H9 (cell line): ENCODE measurements around the gene DOC2A. TPM values are rescaled to one million over a fixed set of nuclear protein-coding genes. Genes with fewer than 3 reads are reported as not detected.
"Not testable (repeated sequence)": the region's sequence is repeated elsewhere in the genome, so short reads cannot be mapped to it uniquely, and the experiment has no call there.

Source experiments
- DNase-seq: peaks from one replicate; pipeline ENCODE4 v3.0.0-alpha.2; 2017
- H2AFZ ChIP-seq: one replicate; pipeline ENCODE4 v1.6.1; 2013; ENCODE audit warnings: mild to moderate bottlenecking, low read length, control low read depth, moderate library complexity
- H2AK5ac ChIP-seq: 2 replicates; pipeline ENCODE4 v1.6.1; 2013; ENCODE audit warnings: low read length, control low read depth, mixed read lengths; ENCODE audit not compliant: insufficient read length
- H2BK120ac ChIP-seq: one replicate; pipeline ENCODE4 v1.6.1; 2013; ENCODE audit warnings: low read depth, mild to moderate bottlenecking, low read length, control low read depth, inconsistent platforms; ENCODE audit not compliant: poor library complexity, severe bottlenecking
- H2BK12ac ChIP-seq: 2 replicates; pipeline ENCODE4 v1.6.1; 2013; ENCODE audit warnings: low read length, control low read depth, mixed read lengths, low read depth; ENCODE audit not compliant: insufficient read length
- H2BK15ac ChIP-seq: 2 replicates; pipeline ENCODE4 v1.6.1; 2013; ENCODE audit warnings: low read depth, low read length, control low read depth
- H2BK20ac ChIP-seq: one replicate; pipeline ENCODE4 v1.6.1; 2013; ENCODE audit warnings: low read depth, mild to moderate bottlenecking, low read length, control low read depth, inconsistent platforms; ENCODE audit not compliant: poor library complexity, severe bottlenecking
- H2BK5ac ChIP-seq: 2 replicates; pipeline ENCODE4 v1.6.1; 2013; ENCODE audit warnings: low read length, control low read depth, mixed read lengths; ENCODE audit not compliant: insufficient read length
- H3K14ac ChIP-seq: 2 replicates; pipeline ENCODE4 v1.6.1; 2013; ENCODE audit warnings: low read length, control low read depth; ENCODE audit not compliant: insufficient read depth
- H3K18ac ChIP-seq: 2 replicates; pipeline ENCODE4 v1.6.1; 2013; ENCODE audit warnings: low read depth, mild to moderate bottlenecking, mixed read lengths, low read length, control low read depth; ENCODE audit not compliant: insufficient read length
- H3K23ac ChIP-seq: 2 replicates; pipeline ENCODE4 v1.6.1; 2013; ENCODE audit warnings: low read length, control low read depth, mixed read lengths, low read depth; ENCODE audit not compliant: insufficient read length
- H3K23me2 ChIP-seq: 2 replicates; pipeline ENCODE4 v1.6.1; 2013; ENCODE audit warnings: low read depth, mild to moderate bottlenecking, mixed read lengths, low read length, control low read depth; ENCODE audit not compliant: insufficient read length, poor library complexity, severe bottlenecking
- H3K27ac ChIP-seq: 2 replicates; pipeline ENCODE4 v1.5.1; 2013; ENCODE audit warnings: low read length, control low read depth, mixed read lengths, low read depth; ENCODE audit not compliant: insufficient read length
- H3K27me3 ChIP-seq: 2 replicates; pipeline ENCODE4 v1.6.1; 2013; ENCODE audit warnings: low read length, control low read depth, inconsistent platforms; ENCODE audit not compliant: insufficient read depth
- H3K4ac ChIP-seq: 2 replicates; pipeline ENCODE4 v1.6.1; 2013; ENCODE audit warnings: low read depth, mild to moderate bottlenecking, control low read depth, inconsistent platforms, low read length, moderate library complexity
- H3K4me1 ChIP-seq: 2 replicates; pipeline ENCODE4 v1.6.1; 2013; ENCODE audit warnings: low read length, control low read depth, inconsistent platforms; ENCODE audit not compliant: insufficient read depth
- H3K4me2 ChIP-seq: 2 replicates; pipeline ENCODE4 v1.6.1; 2013; ENCODE audit warnings: low read length, control low read depth, mixed read lengths; ENCODE audit not compliant: insufficient read length, insufficient read depth
- H3K56ac ChIP-seq: 2 replicates; pipeline ENCODE4 v1.6.1; 2013; ENCODE audit warnings: low read depth, mild to moderate bottlenecking, mixed read lengths, low read length, control low read depth; ENCODE audit not compliant: insufficient read length
- H3K79me1 ChIP-seq: 2 replicates; pipeline ENCODE4 v1.6.1; 2013; ENCODE audit warnings: low read depth, mild to moderate bottlenecking, moderate library complexity, low read length, control low read depth, inconsistent platforms; ENCODE audit not compliant: insufficient read depth, poor library complexity, severe bottlenecking
- H3K79me2 ChIP-seq: 2 replicates; pipeline ENCODE4 v1.6.1; 2013; ENCODE audit warnings: low read length, control low read depth, inconsistent platforms; ENCODE audit not compliant: insufficient read depth
- H3K9ac ChIP-seq: 2 replicates; pipeline ENCODE4 v1.6.1; 2013; ENCODE audit warnings: low read length, control low read depth, mixed read lengths; ENCODE audit not compliant: insufficient read length; ENCODE audit errors: extremely low read depth
- H3K9me3 ChIP-seq: one replicate; pipeline ENCODE4 v1.6.1; 2013; ENCODE audit warnings: low read depth, low read length, inconsistent platforms; ENCODE audit not compliant: control insufficient read depth
- H3T11ph ChIP-seq: one replicate; pipeline ENCODE4 v1.6.1; 2013; ENCODE audit warnings: mild to moderate bottlenecking, low read length, control low read depth, inconsistent platforms
- H4K20me1 ChIP-seq: one replicate; pipeline ENCODE4 v1.6.1; 2013; ENCODE audit not compliant: control insufficient read depth, insufficient read length, insufficient read depth
- H4K5ac ChIP-seq: 2 replicates; pipeline ENCODE4 v1.6.1; 2013; ENCODE audit warnings: low read depth, mild to moderate bottlenecking, mixed read lengths, low read length, control low read depth; ENCODE audit not compliant: insufficient read length
- H4K8ac ChIP-seq: replicated peaks from 2 replicates; pipeline ENCODE4 v1.6.1; 2013; ENCODE audit warnings: low read length, control low read depth, mixed read lengths, low read depth; ENCODE audit not compliant: insufficient read length
- H4K91ac ChIP-seq: 2 replicates; pipeline ENCODE4 v1.6.1; 2013; ENCODE audit warnings: low read depth, mild to moderate bottlenecking, moderate library complexity, mixed read lengths, low read length, control low read depth; ENCODE audit not compliant: insufficient read length
- H3K27ac Mint-ChIP-seq, 3 experiments: 2 replicates in 2 of 3; 3 replicates in 1 of 3; pipeline ENCODE4 v1.8.0; 2020 to 2021; ENCODE audit warnings: mixed read lengths in 3 of 3, mild to moderate bottlenecking in 1 of 3, moderate library complexity in 1 of 3
- H3K27me3 Mint-ChIP-seq: 2 replicates; pipeline ENCODE4 v1.8.0; 2021; ENCODE audit warnings: low read depth, mild to moderate bottlenecking, moderate library complexity, mixed read lengths
- H3K36me3 Mint-ChIP-seq, 3 experiments: 2 replicates in 2 of 3; 3 replicates in 1 of 3; pipeline ENCODE4 v1.8.0; 2020 to 2021; ENCODE audit warnings: low read depth in 3 of 3, mixed read lengths in 3 of 3; ENCODE audit not compliant: insufficient read depth in 1 of 3
- H3K4me1 Mint-ChIP-seq, 2 experiments: 2 replicates each; pipeline ENCODE4 v1.8.0; 2020; ENCODE audit warnings: mixed read lengths in 2 of 2
- H3K4me3 Mint-ChIP-seq, 2 experiments: 2 replicates in 1 of 2; 3 replicates in 1 of 2; pipeline ENCODE4 v1.8.0; 2020 to 2021; ENCODE audit warnings: mild to moderate bottlenecking in 2 of 2, mixed read lengths in 2 of 2, moderate library complexity in 1 of 2
- H3K9me3 Mint-ChIP-seq, 2 experiments: 2 replicates in 1 of 2; 3 replicates in 1 of 2; pipeline ENCODE4 v1.8.0; 2020; ENCODE audit warnings: mild to moderate bottlenecking in 2 of 2, mixed read lengths in 2 of 2, moderate library complexity in 1 of 2
- WGBS: extraction: QIAGEN DNeasy Blood & Tissue Kit; methylation state at CpG from one replicate; pipeline ENCODE4 v1.1.7; 2013; ENCODE audit warnings: missing lambda C conversion rate, low lambda C conversion rate, mixed read lengths; ENCODE audit not compliant: insufficient read length; ENCODE audit errors: extremely low coverage; 5-methylcytosine and 5-hydroxymethylcytosine counted together
- total RNA-seq: library from RNA; stranded (reverse); gene quantifications from 2 replicates; pipeline ENCODE4 v1.2.1, GENCODE V29; 2021
- TF ChIP-seq, protein P1 (sequence below): fragments of 200-600 bp; sonication (generic); conservative IDR thresholded peaks from 3 replicates; pipeline ENCODE4 v1.8.0; 2021; ENCODE audit warnings: antibody characterized with exemption, mild to moderate bottlenecking

Gene DOC2A
- total RNA-seq, 1 experiment from 2014 or later, result 12.2 TPM

DNA sequence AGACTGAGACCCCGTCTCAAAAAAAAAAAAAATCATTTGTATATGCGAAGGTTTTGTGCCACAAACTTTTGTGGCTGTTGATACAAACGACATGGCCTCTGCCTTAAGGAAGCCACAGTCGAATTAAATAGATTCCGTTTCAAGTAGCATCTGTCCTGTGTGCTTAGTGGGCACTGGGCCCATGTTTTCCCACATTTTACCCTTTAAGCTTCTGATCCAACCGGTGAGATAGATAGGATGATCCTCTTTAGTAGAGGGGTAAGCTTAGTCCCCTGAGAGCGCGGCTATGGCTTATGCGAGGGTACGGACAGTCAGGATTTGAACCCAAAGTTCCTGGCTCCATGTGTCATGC is 49.7 kb downstream of the DOC2A start:
- H3K4me2 ChIP-seq, result peak overlapping the region; percentile 47
- no peaks in the 10 kb centered on the region for H3K9me3 Mint-ChIP-seq
- no peak overlapping the region for H3T11ph ChIP-seq
- H3K27me3 ChIP-seq, result no peaks in the 10 kb centered on the region
- no peak overlapping the region for H2BK12ac ChIP-seq
- no peak overlapping the region for H4K5ac ChIP-seq
- H3K27ac Mint-ChIP-seq, result no peak overlapping the region; a peak in 1 of 7 replicates
- no peaks in the 10 kb centered on the region for H3K9me3 ChIP-seq
- TF ChIP-seq, protein P1, sequence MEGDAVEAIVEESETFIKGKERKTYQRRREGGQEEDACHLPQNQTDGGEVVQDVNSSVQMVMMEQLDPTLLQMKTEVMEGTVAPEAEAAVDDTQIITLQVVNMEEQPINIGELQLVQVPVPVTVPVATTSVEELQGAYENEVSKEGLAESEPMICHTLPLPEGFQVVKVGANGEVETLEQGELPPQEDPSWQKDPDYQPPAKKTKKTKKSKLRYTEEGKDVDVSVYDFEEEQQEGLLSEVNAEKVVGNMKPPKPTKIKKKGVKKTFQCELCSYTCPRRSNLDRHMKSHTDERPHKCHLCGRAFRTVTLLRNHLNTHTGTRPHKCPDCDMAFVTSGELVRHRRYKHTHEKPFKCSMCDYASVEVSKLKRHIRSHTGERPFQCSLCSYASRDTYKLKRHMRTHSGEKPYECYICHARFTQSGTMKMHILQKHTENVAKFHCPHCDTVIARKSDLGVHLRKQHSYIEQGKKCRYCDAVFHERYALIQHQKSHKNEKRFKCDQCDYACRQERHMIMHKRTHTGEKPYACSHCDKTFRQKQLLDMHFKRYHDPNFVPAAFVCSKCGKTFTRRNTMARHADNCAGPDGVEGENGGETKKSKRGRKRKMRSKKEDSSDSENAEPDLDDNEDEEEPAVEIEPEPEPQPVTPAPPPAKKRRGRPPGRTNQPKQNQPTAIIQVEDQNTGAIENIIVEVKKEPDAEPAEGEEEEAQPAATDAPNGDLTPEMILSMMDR, result no peak
- no peaks in the 10 kb centered on the region for H4K20me1 ChIP-seq
- H3K56ac ChIP-seq, result no peak overlapping the region
- no CpG with 5 or more reads among the region's 10 CpGs for WGBS
- no peak overlapping the region for H4K91ac ChIP-seq
- no peak overlapping the region for H2AK5ac ChIP-seq
- no peaks in the 10 kb centered on the region; the same call in 1 of the 2 replicates for H3K4me1 ChIP-seq
- no peak overlapping the region for H2BK5ac ChIP-seq
- no peak overlapping the region for H2BK15ac ChIP-seq
- peaks cover 13 to 16% of the 10 kb centered on the region in 2 experiments for H3K4me1 Mint-ChIP-seq
- peak overlapping the region; percentile 78 to 81 for H3K4me3 Mint-ChIP-seq
- H3K36me3 Mint-ChIP-seq, result peaks cover 3 to 15% (median 14%) of the 10 kb centered on the region in 3 experiments
- H2AFZ ChIP-seq, result no peak overlapping the region
- H2BK120ac ChIP-seq, result no peak overlapping the region
- H3K18ac ChIP-seq, result no peak overlapping the region
- H3K27ac ChIP-seq, result no peak overlapping the region
- no peak overlapping the region for H3K4ac ChIP-seq
- no peaks in the 10 kb centered on the region for H3K79me1 ChIP-seq
- peaks cover 9% of the 10 kb centered on the region for H3K23me2 ChIP-seq
- DNase-seq, result no peak
- no peak overlapping the region for H2BK20ac ChIP-seq
- H3K27me3 Mint-ChIP-seq, result peaks cover 4% of the 10 kb centered on the region
- H3K9ac ChIP-seq, result no peak overlapping the region
- H3K14ac ChIP-seq, result no peak overlapping the region
- H4K8ac ChIP-seq, result no peak overlapping the region
- no peak overlapping the region for H3K23ac ChIP-seq
- no peaks in the 10 kb centered on the region for H3K79me2 ChIP-seq

DNA sequence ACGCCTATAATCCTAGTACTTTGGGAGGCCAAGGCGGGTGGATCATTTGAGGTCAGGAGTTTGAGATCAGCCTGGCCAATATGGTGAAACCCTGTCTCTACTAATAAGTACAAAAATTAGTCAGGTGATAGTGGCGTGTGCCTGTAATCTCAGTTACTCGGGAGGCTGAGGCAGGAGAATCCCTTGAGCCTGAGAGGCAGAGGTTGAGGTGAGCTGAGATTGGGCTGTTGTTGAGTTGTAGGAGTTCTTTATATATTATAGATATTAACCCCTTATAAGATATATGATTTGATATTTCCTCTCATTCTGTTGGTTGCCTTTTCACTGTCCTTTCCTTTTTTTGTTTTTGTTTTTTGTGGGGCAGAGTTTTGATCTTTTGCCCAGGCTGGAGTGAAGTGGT is 51.0 kb downstream of the DOC2A start:
- H3K18ac ChIP-seq, H2BK15ac ChIP-seq, H3K36me3 Mint-ChIP-seq, H3K4me2 ChIP-seq, H3K27me3 ChIP-seq, H4K5ac ChIP-seq, H4K91ac ChIP-seq, DNase-seq, H3K9ac ChIP-seq, H3K4me1 ChIP-seq, H2BK120ac ChIP-seq, H2BK12ac ChIP-seq, H3K27ac Mint-ChIP-seq, H3K27me3 Mint-ChIP-seq, H2BK20ac ChIP-seq, H3T11ph ChIP-seq, H3K23ac ChIP-seq, H2BK5ac ChIP-seq, H3K9me3 Mint-ChIP-seq, H3K9me3 ChIP-seq, H3K56ac ChIP-seq, H3K14ac ChIP-seq, H4K20me1 ChIP-seq, H3K79me2 ChIP-seq, H3K79me1 ChIP-seq, H3K4ac ChIP-seq, H2AK5ac ChIP-seq, H3K27ac ChIP-seq, H4K8ac ChIP-seq, H2AFZ ChIP-seq, H3K23me2 ChIP-seq: not testable (repeated sequence)
- WGBS, result no CpG with 5 or more reads among the region's 4 CpGs
- Mint-ChIP-seq H3K4me3 (peak overlapping the region in 1 of 2 experiments; percentile 61; a peak in 1 of 5 replicates), H3K4me1 (peaks cover 13 to 16% of the 10 kb centered on the region in 2 experiments)
